HepG2 (cell line): Measurements from ENCODE around the gene LIPE. TPM values are rescaled to one million over a fixed set of nuclear protein-coding genes. Genes with fewer than 3 reads are reported as not detected.
A peak's percentile ranks its signal among the peaks of the same experiment; 100 is the strongest.

Source experiments
- ATAC-seq: fragments of 200-7000 bp; cut with Tn5 transposase; 3 replicates; pipeline ENCODE4 v1.9.1; 2020; ENCODE audit warnings: mild to moderate bottlenecking, moderate library complexity
- BruUV-seq: library from RNA; stranded (reverse); fragments of 400-500 nt; replicated peaks from 2 replicates; lab custom pipeline; 2021; lab: Mats Ljungman, UMichigan
- CTCF ChIA-PET: fragments of 300-600 bp; formaldehyde crosslinking; extraction: SDS; loops from one replicate; lab custom pipeline; 2021; ENCODE audit warnings: low total read pairs, inconsistent platforms, low intra/inter-chr PET ratio; lab: Yijun Ruan, JAX
- POLR2A ChIA-PET: fragments of 350-600 bp; sonication (Branson Sonifier 250); formaldehyde crosslinking; loops from one replicate; lab custom pipeline; 2020; ENCODE audit warnings: antibody characterized with exemption, inconsistent platforms; lab: Yijun Ruan, JAX
- DNase-seq: peaks from one replicate; pipeline ENCODE4 v3.0.0-alpha.2; 2015; ENCODE audit warnings: low spot score
- FAIRE-seq: peaks from 3 replicates; lab custom pipeline; 2011; peaks lifted over from hg19 to GRCh38; lab: Jason Lieb, UNC
- H2AFZ ChIP-seq: one replicate; pipeline ENCODE4 v1.6.1; 2011; ENCODE audit warnings: low read length, inconsistent platforms
- H3K27ac ChIP-seq: fragments of 300-600 bp; 3 replicates; pipeline ENCODE4 v1.8.0; 2011; ENCODE audit warnings: mixed run types, mild to moderate bottlenecking, mixed read lengths, low read length, inconsistent platforms; ENCODE audit not compliant: insufficient read depth; ENCODE audit errors: extremely low read length
- H3K27me3 ChIP-seq, 2 experiments: fragments of 200-600 bp in 1 of 2; 2 replicates in 1 of 2; 3 replicates in 1 of 2; pipeline versions ENCODE4 v1.6.0 to v1.8.0; 2011; ENCODE audit warnings: low read length in 2 of 2, mild to moderate bottlenecking in 2 of 2, moderate library complexity in 2 of 2, inconsistent platforms in 1 of 2; ENCODE audit not compliant: insufficient read depth in 2 of 2, control insufficient read depth in 1 of 2
- H3K36me3 ChIP-seq, 2 experiments: fragments of 200-600 bp in 1 of 2; replicated peaks in 1 of 2; 2 replicates in 1 of 2; 3 replicates in 1 of 2; pipeline versions ENCODE4 v1.5.1 to v1.8.0; 2011; ENCODE audit warnings: low read length in 2 of 2, inconsistent platforms in 1 of 2; ENCODE audit not compliant: insufficient read depth in 2 of 2, control insufficient read depth in 1 of 2
- H3K4me1 ChIP-seq: 2 replicates; pipeline ENCODE4 v1.5.1; 2012; ENCODE audit warnings: low read length, inconsistent platforms; ENCODE audit not compliant: insufficient read depth
- H3K4me2 ChIP-seq: 2 replicates; pipeline ENCODE4 v1.6.0; 2011; ENCODE audit warnings: low read depth, low read length, inconsistent platforms
- H3K4me3 ChIP-seq, 3 experiments: fragments of 200-600 bp in 1 of 3; sonication (generic), shearing (Covaris generic) in 1 of 3; replicated peaks in 1 of 3; 2 replicates each; pipeline ENCODE4 v1.5.1; 2011 to 2016; ENCODE audit warnings: low read length in 3 of 3, inconsistent platforms in 2 of 3, low read depth in 2 of 3, mild to moderate bottlenecking in 2 of 3, control low read depth in 1 of 3, mixed read lengths in 1 of 3; ENCODE audit not compliant: insufficient read depth in 1 of 3
- H3K79me2 ChIP-seq: one replicate; pipeline ENCODE4 v1.6.1; 2011; ENCODE audit warnings: low read length, inconsistent platforms; ENCODE audit not compliant: insufficient read depth
- H3K9ac ChIP-seq: 2 replicates; pipeline ENCODE4 v1.6.0; 2011; ENCODE audit warnings: mild to moderate bottlenecking, low read depth, low read length, inconsistent platforms; ENCODE audit not compliant: insufficient read depth
- H3K9me3 ChIP-seq: 2 replicates; pipeline ENCODE4 v1.5.1; 2012; ENCODE audit warnings: mild to moderate bottlenecking, low read length
- H4K20me1 ChIP-seq: 2 replicates; pipeline ENCODE4 v1.6.0; 2011; ENCODE audit warnings: inconsistent platforms, mild to moderate bottlenecking, low read length, moderate library complexity; ENCODE audit not compliant: insufficient read depth
- AGO1 ChIP-seq: fragments of 200-400 bp; formaldehyde crosslinking; IDR thresholded peaks from 2 replicates; pipeline ENCODE4 v1.6.1; 2017; ENCODE audit warnings: mild to moderate bottlenecking, low read depth, low read length, moderate library complexity; ENCODE audit not compliant: poor library complexity, severe bottlenecking
- DNMT3B ChIP-seq: conservative IDR thresholded peaks from 2 replicates; pipeline ENCODE4 v1.6.1; 2016; ENCODE audit warnings: missing biosample characterization, control low read depth
- HOXA3 ChIP-seq: sonication (generic); formaldehyde crosslinking; IDR thresholded peaks from 2 replicates; pipeline ENCODE4 v1.5.0; 2020; ENCODE audit warnings: missing genetic modification reagents
- KDM6A ChIP-seq: IDR thresholded peaks from 2 replicates; pipeline ENCODE4 v1.6.1; 2016; ENCODE audit warnings: low read depth
- RNF219 ChIP-seq: sonication (generic); formaldehyde crosslinking; IDR thresholded peaks from 2 replicates; pipeline ENCODE4 v1.5.0; 2020; ENCODE audit warnings: mild to moderate bottlenecking, missing genetic modification reagents
- SMC3 ChIP-seq: IDR thresholded peaks from 2 replicates; pipeline ENCODE4 v1.6.1; 2011; ENCODE audit warnings: low read length, improper control_type of control experiment
- ZBTB21 ChIP-seq: sonication (generic); formaldehyde crosslinking; IDR thresholded peaks from 2 replicates; pipeline ENCODE4 v1.4.0; 2020; ENCODE audit warnings: missing genetic modification reagents
- ZBTB46 ChIP-seq: sonication (generic); formaldehyde crosslinking; IDR thresholded peaks from 2 replicates; pipeline ENCODE4 v1.4.0; 2020; ENCODE audit warnings: mild to moderate bottlenecking, missing genetic modification reagents, borderline replicate concordance
- ZFX ChIP-seq: sonication (generic); formaldehyde crosslinking; IDR thresholded peaks from 2 replicates; pipeline ENCODE4 v1.4.0; 2020; ENCODE audit warnings: mild to moderate bottlenecking, low read depth, missing genetic modification reagents, moderate library complexity
- ZNF557 ChIP-seq: sonication (generic); formaldehyde crosslinking; IDR thresholded peaks from 2 replicates; pipeline ENCODE4 v1.4.0; 2020; ENCODE audit warnings: missing genetic modification reagents
- ZNF616 ChIP-seq: sonication (generic); formaldehyde crosslinking; IDR thresholded peaks from 2 replicates; pipeline ENCODE4 v1.5.0; 2020; ENCODE audit warnings: low read depth, mild to moderate bottlenecking, missing genetic modification reagents
- WGBS: methylation state at CpG from one replicate; pipeline ENCODE4 v1.1.6; 2017; ENCODE audit warnings: low lambda C conversion rate; 5-methylcytosine and 5-hydroxymethylcytosine counted together
- in situ Hi-C: cut with HindIII; loops from 2 replicates; pipeline ENCODE4 v1.10.0; 2017; ENCODE audit warnings: low pct_unique_long_range_greater_than_20kb; ENCODE audit not compliant: extremely low pct_ligation_motif_present
- intact Hi-C: fragments of 100-400 bp; cut with micrococcal nuclease; formaldehyde crosslinking; loops from one replicate; pipeline ENCODE4 v1.10.0; 2022; ENCODE audit not compliant: unreplicated experiment
- polyA plus RNA-seq, 8 experiments: library from polyadenylated mRNA; depleted of rRNA in 3 of 8; stranded (reverse) in 7 of 8; unstranded in 1 of 8; fragments of >200 nt; fragmentation: Illumina TruSeq in 4 of 8; extraction: Trizol in 4 of 8; gene quantifications; 2 replicates each; pipeline versions ENCODE4 v1.2.1 to v1.2.3, GENCODE V29; 2011 to 2016; ENCODE audit warnings: low read depth in 4 of 8, missing spikeins in 1 of 8, mixed read lengths in 1 of 8; ENCODE audit not compliant: insufficient read depth in 1 of 8
- total RNA-seq, 5 experiments: library from RNA; depleted of rRNA; stranded (reverse); fragments of >200 nt; fragmentation: Illumina TruSeq; extraction: Trizol; gene quantifications; 2 replicates each; pipeline ENCODE4 v1.2.3, GENCODE V29; 2016; ENCODE audit warnings: low read depth in 1 of 5
- TF ChIP-seq, protein P1 (sequence below): sonication (generic); formaldehyde crosslinking; IDR thresholded peaks from 2 replicates; pipeline ENCODE4 v1.8.1; 2023; ENCODE audit warnings: mild to moderate bottlenecking, missing genetic modification reagents
- TF ChIP-seq, protein P2 (sequence below), 2 experiments: sonication (generic) in 1 of 2; formaldehyde crosslinking in 1 of 2; IDR thresholded peaks; 2 replicates each; pipeline versions ENCODE4 v1.4.0 to v1.6.1; 2018 to 2020; ENCODE audit warnings: missing genetic modification reagents in 2 of 2, borderline replicate concordance in 1 of 2, low read depth in 1 of 2, mild to moderate bottlenecking in 1 of 2, missing biosample characterization in 1 of 2

Gene LIPE
- total and polyA plus RNA-seq, 2 of the 13 experiments (the other 11 are each of a cell fraction or from before 2014, with no cell fraction given), result not detected

DNA sequence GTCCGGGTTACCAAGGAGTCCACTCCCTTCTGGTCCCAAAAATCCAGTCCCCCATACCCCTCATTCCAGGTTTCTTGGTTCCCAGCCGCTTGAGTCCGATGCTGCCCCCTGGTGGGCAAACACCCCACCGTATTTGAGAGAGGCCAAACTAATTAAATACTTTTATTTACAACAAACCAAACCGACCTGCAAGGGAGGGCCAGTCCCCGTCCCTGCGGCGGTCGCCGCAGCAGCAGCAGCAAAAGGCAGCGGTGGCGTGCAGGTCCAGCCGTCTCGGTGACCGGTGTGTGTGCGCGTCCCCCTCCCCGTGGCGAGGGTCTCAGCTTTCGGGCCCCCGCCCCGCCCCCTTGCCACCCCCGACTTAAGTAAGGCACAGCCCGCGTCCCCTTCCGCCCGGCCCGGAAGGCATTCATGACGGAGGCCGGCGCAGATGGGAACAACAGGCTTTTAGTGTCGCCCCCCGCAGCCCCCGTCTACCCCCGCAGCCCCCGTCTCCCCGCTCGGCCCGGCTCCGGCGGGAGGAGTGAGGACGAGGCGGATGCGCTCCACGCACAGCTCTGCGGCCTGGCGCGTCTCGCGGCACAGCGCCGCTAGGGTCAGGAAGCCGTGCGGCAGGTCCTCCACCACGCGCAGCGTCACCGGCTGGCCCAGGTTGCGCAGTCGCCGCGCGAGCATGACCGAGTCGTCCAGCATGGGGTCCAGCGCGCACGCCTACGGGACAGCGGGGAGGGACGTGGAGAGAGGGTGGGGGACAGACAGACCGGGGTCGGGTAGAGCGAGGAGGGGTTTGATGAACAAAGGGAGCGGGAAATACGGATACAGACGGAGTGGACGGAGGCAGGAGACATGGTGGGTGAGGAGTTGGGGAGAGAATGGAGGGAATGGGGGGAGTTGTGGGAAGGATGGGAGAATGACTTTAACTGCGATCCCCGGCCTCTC is 25.6 kb downstream of the LIPE start (continued):
- TF ChIP-seq, protein P1, sequence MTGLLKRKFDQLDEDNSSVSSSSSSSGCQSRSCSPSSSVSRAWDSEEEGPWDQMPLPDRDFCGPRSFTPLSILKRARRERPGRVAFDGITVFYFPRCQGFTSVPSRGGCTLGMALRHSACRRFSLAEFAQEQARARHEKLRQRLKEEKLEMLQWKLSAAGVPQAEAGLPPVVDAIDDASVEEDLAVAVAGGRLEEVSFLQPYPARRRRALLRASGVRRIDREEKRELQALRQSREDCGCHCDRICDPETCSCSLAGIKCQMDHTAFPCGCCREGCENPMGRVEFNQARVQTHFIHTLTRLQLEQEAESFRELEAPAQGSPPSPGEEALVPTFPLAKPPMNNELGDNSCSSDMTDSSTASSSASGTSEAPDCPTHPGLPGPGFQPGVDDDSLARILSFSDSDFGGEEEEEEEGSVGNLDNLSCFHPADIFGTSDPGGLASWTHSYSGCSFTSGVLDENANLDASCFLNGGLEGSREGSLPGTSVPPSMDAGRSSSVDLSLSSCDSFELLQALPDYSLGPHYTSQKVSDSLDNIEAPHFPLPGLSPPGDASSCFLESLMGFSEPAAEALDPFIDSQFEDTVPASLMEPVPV (CRISPR knock-in tag), result no peak
- TF ChIP-seq, protein P2, sequence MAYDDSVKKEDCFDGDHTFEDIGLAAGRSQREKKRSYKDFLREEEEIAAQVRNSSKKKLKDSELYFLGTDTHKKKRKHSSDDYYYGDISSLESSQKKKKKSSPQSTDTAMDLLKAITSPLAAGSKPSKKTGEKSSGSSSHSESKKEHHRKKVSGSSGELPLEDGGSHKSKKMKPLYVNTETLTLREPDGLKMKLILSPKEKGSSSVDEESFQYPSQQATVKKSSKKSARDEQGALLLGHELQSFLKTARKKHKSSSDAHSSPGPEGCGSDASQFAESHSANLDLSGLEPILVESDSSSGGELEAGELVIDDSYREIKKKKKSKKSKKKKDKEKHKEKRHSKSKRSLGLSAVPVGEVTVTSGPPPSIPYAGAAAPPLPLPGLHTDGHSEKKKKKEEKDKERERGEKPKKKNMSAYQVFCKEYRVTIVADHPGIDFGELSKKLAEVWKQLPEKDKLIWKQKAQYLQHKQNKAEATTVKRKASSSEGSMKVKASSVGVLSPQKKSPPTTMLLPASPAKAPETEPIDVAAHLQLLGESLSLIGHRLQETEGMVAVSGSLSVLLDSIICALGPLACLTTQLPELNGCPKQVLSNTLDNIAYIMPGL (CRISPR knock-in tag; IDR thresholded peaks at IDR 0.05; ENCODE audit: borderline replicate concordance in 1 of 2, low read depth in 1 of 2), result 0 out of 4 replicates have a peak, but pooled peaks of 1 of the 2 experiments have one; percentile 26
- TF ChIP-seq SMC3, result 0 out of 2 replicates have a peak, but pooled peaks have one; percentile 14
- peak; percentile 42; the same call in 1 of the 2 replicates for TF ChIP-seq ZFX (CRISPR knock-in tag)
- TF ChIP-seq HOXA3 (CRISPR knock-in tag), result peak; percentile 58
- TF ChIP-seq ZNF557, result no peak

GRCh38 chr19:42400404-42400803 is 26.8 kb downstream of the LIPE start:
- 0% methylated on average over 1 of the region's 1 CpG for WGBS
- no TSS peak for BruUV-seq
- Histone ChIP-seq H3K27me3 (peaks cover 3 to 36% of the 10 kb centered on the region in 2 experiments), H3K27ac (no peak overlapping the region), H3K36me3 (no peaks in the 10 kb centered on the region), H3K4me1 (peaks cover 12% of the 10 kb centered on the region; the same call in 1 of the 2 replicates), H4K20me1 (no peaks in the 10 kb centered on the region), H3K4me3 (no peak overlapping the region), H3K9me3 (no peaks in the 10 kb centered on the region), H3K4me2 (no peak overlapping the region), H3K9ac (no peak overlapping the region), H3K79me2 (no peaks in the 10 kb centered on the region), H2AFZ (no peak overlapping the region)
- in situ Hi-C loops, result no loop called here
- DNase-seq (no peak), ATAC-seq (no peak), FAIRE-seq (no peak)
- CTCF ChIA-PET, result interaction anchor here (0.9 kb wide), 1 partner anchor 20 kb away, joined by 3 read pairs; no protein-coding TSS in a partner anchor
- POLR2A ChIA-PET, result no interaction called here
- intact Hi-C loops, result loop anchor here (5.0 kb wide), 1 partner anchor 268 kb away; the partner anchor contains the start of gene POU2F2
- TF ChIP-seq ZNF616, result no peak
- no peak for TF ChIP-seq ZBTB21
- TF ChIP-seq RNF219, result no peak
- no peak for TF ChIP-seq AGO1
- no peak for TF ChIP-seq ZBTB46
- TF ChIP-seq KDM6A (CRISPR knock-in tag), result no peak
- TF ChIP-seq DNMT3B (CRISPR knock-in tag), result no peak
